H1 (cell line): Measurements from ENCODE around the gene RHBDF2. TPM values are rescaled to one million over a fixed set of nuclear protein-coding genes. Genes with fewer than 3 reads are reported as not detected.

ENCODE experiments used
- CTCF ChIA-PET: fragments of 300-600 bp; sonication (Branson Sonifier 250); formaldehyde crosslinking; loops from one replicate; lab custom pipeline; 2021; ENCODE audit not compliant: partially characterized antibody; lab: Charles Lee
- POLR2A ChIA-PET: fragments of 300-600 bp; sonication (Branson Sonifier 250); formaldehyde crosslinking; loops from one replicate; lab custom pipeline; 2021; ENCODE audit warnings: inconsistent platforms; ENCODE audit not compliant: partially characterized antibody; lab: Charles Lee
- DNase-seq, 2 experiments: peaks; one replicate each; pipeline versions ENCODE4 v3.0.0 to v3.0.0-alpha.2; 2010 to 2022; ENCODE audit warnings: low spot score in 2 of 2, low read depth in 1 of 2, mixed read lengths in 1 of 2
- FAIRE-seq: peaks from 2 replicates; lab custom pipeline; 2011; peaks lifted over from hg19 to GRCh38; lab: Jason Lieb, UNC
- H2AFZ ChIP-seq: 2 replicates; pipeline ENCODE4 v1.8.1; 2012; ENCODE audit warnings: low read length, inconsistent platforms
- H2AK5ac ChIP-seq: 2 replicates; pipeline ENCODE4 v1.6.1; 2013; ENCODE audit warnings: low read depth, low read length
- H2BK120ac ChIP-seq: replicated peaks from 2 replicates; pipeline ENCODE3; 2013; ENCODE audit warnings: low read depth, low read length, inconsistent platforms
- H2BK12ac ChIP-seq: 2 replicates; pipeline ENCODE4 v1.6.1; 2013; ENCODE audit warnings: low read depth, low read length
- H2BK15ac ChIP-seq: 2 replicates; pipeline ENCODE4 v1.6.1; 2013; ENCODE audit warnings: low read length
- H2BK20ac ChIP-seq: 2 replicates; pipeline ENCODE4 v1.6.1; 2013; ENCODE audit warnings: low read length
- H2BK5ac ChIP-seq: 2 replicates; pipeline ENCODE4 v1.6.1; 2013; ENCODE audit warnings: low read depth, low read length
- H3K14ac ChIP-seq: 2 replicates; pipeline ENCODE4 v1.6.1; 2013; ENCODE audit warnings: inconsistent platforms; ENCODE audit not compliant: insufficient read length
- H3K18ac ChIP-seq: 2 replicates; pipeline ENCODE4 v1.6.1; 2013; ENCODE audit warnings: low read length; ENCODE audit errors: extremely low read depth
- H3K23ac ChIP-seq: 2 replicates; pipeline ENCODE4 v1.6.1; 2013; ENCODE audit warnings: inconsistent platforms; ENCODE audit not compliant: insufficient read length
- H3K23me2 ChIP-seq: 2 replicates; pipeline ENCODE4 v1.6.1; 2013; ENCODE audit warnings: low read depth, low read length
- H3K27ac ChIP-seq: 2 replicates; pipeline ENCODE4 v1.6.1; 2011; ENCODE audit warnings: low read depth, low read length, inconsistent platforms
- H3K27me3 ChIP-seq, 4 experiments: replicated peaks in 1 of 4; 1 replicate in 1 of 4; 2 replicates in 3 of 4; pipeline versions ENCODE4 v1.6.1 to v1.8.1; 2011 to 2013; ENCODE audit warnings: low read length in 3 of 4, mild to moderate bottlenecking in 3 of 4, inconsistent platforms in 2 of 4, mixed read lengths in 2 of 4, moderate library complexity in 1 of 4; ENCODE audit not compliant: control insufficient read depth in 3 of 4, insufficient read depth in 3 of 4; ENCODE audit errors: extremely low read depth in 1 of 4
- H3K36me3 ChIP-seq, 4 experiments: 2 replicates each; pipeline versions ENCODE4 v1.6.1 to v1.8.1; 2011 to 2013; ENCODE audit warnings: mild to moderate bottlenecking in 4 of 4, low read length in 3 of 4, moderate library complexity in 2 of 4, control low read depth in 1 of 4, inconsistent platforms in 1 of 4; ENCODE audit not compliant: insufficient read depth in 4 of 4, control insufficient read depth in 2 of 4
- H3K4ac ChIP-seq: replicated peaks from 2 replicates; pipeline ENCODE3; 2013; ENCODE audit warnings: low read length, low read depth, mixed read lengths, inconsistent platforms; ENCODE audit not compliant: insufficient read length
- H3K4me1 ChIP-seq, 4 experiments: replicated peaks in 1 of 4; 1 replicate in 1 of 4; 2 replicates in 3 of 4; pipeline versions ENCODE4 v1.6.1 to v1.8.1; 2011 to 2013; ENCODE audit warnings: low read length in 3 of 4, inconsistent platforms in 2 of 4, mixed read lengths in 1 of 4; ENCODE audit not compliant: insufficient read depth in 4 of 4, control insufficient read depth in 3 of 4
- H3K4me2 ChIP-seq, 2 experiments: 2 replicates each; pipeline versions ENCODE4 v1.6.1 to v1.8.1; 2011 to 2013; ENCODE audit warnings: low read depth in 2 of 2, low read length in 2 of 2, control low read depth in 1 of 2, inconsistent platforms in 1 of 2, mild to moderate bottlenecking in 1 of 2; ENCODE audit not compliant: insufficient read depth in 1 of 2
- H3K4me3 ChIP-seq, 4 experiments: fragments of 200-600, 300-600 bp in 1 of 4; sonication (generic), shearing (Covaris generic), sonication (Bioruptor Twin) in 1 of 4; 2 replicates each; pipeline versions ENCODE4 v1.5.1 to v1.8.1; 2011 to 2016; ENCODE audit warnings: low read length in 4 of 4, low read depth in 3 of 4, control low read depth in 2 of 4, inconsistent platforms in 2 of 4, mild to moderate bottlenecking in 2 of 4, mixed read lengths in 1 of 4, moderate library complexity in 1 of 4; ENCODE audit not compliant: insufficient read depth in 2 of 4; ENCODE audit errors: extremely low read depth in 1 of 4
- H3K56ac ChIP-seq: replicated peaks from 2 replicates; pipeline ENCODE3; 2013; ENCODE audit warnings: low read depth, mild to moderate bottlenecking, mixed read lengths, low read length, inconsistent platforms; ENCODE audit not compliant: insufficient read length
- H3K79me1 ChIP-seq: 2 replicates; pipeline ENCODE4 v1.6.1; 2013; ENCODE audit warnings: low read depth, low read length, control low read depth
- H3K79me2 ChIP-seq, 2 experiments: 2 replicates each; pipeline versions ENCODE4 v1.6.1 to v1.8.1; 2012 to 2013; ENCODE audit warnings: low read length in 2 of 2, mild to moderate bottlenecking in 2 of 2, inconsistent platforms in 1 of 2; ENCODE audit not compliant: insufficient read depth in 2 of 2, control insufficient read depth in 1 of 2
- H3K9ac ChIP-seq, 4 experiments: replicated peaks in 1 of 4; 1 replicate in 1 of 4; 2 replicates in 3 of 4; pipeline versions ENCODE4 v1.6.1 to v1.8.1; 2011 to 2013; ENCODE audit warnings: low read depth in 3 of 4, low read length in 3 of 4, control low read depth in 2 of 4, mild to moderate bottlenecking in 2 of 4, moderate library complexity in 2 of 4, inconsistent platforms in 1 of 4; ENCODE audit errors: extremely low read depth in 1 of 4
- H3K9me3 ChIP-seq, 2 experiments: 2 replicates each; pipeline versions ENCODE4 v1.6.1 to v1.8.1; 2012 to 2013; ENCODE audit warnings: mild to moderate bottlenecking in 2 of 2, moderate library complexity in 2 of 2, control low read depth in 1 of 2, inconsistent platforms in 1 of 2, low read depth in 1 of 2, low read length in 1 of 2, mixed read lengths in 1 of 2; ENCODE audit not compliant: insufficient read depth in 2 of 2
- H4K20me1 ChIP-seq, 2 experiments: replicated peaks in 1 of 2; 2 replicates each; pipeline versions ENCODE3 to v1.8.1; 2011 to 2013; ENCODE audit warnings: inconsistent platforms in 2 of 2, low read length in 2 of 2, mild to moderate bottlenecking in 1 of 2; ENCODE audit not compliant: insufficient read depth in 2 of 2, control insufficient read depth in 1 of 2
- H4K5ac ChIP-seq: 2 replicates; pipeline ENCODE4 v1.6.1; 2013; ENCODE audit warnings: low read length, low read depth, mixed read lengths, inconsistent platforms; ENCODE audit not compliant: insufficient read length
- H4K8ac ChIP-seq: 2 replicates; pipeline ENCODE4 v1.8.0; 2013; ENCODE audit warnings: mild to moderate bottlenecking, moderate library complexity, low read length, inconsistent platforms; ENCODE audit not compliant: insufficient read depth; ENCODE audit errors: extremely low read depth
- H4K91ac ChIP-seq: replicated peaks from 2 replicates; pipeline ENCODE3; 2013; ENCODE audit warnings: low read length, mixed read lengths, inconsistent platforms; ENCODE audit not compliant: insufficient read length
- ASH2L ChIP-seq: fragments of 200-600, 300-600 bp; sonication (generic); IDR thresholded peaks from one replicate; pipeline ENCODE4 v1.7.1; 2017; ENCODE audit warnings: low read length
- CEBPB ChIP-seq: IDR thresholded peaks from 2 replicates; pipeline ENCODE4 v1.6.1; 2012; ENCODE audit warnings: low read depth, low read length
- E2F6 ChIP-seq: IDR thresholded peaks from 2 replicates; pipeline ENCODE4 v1.6.1; 2012; ENCODE audit warnings: inconsistent platforms
- EGR1 ChIP-seq: IDR thresholded peaks from 2 replicates; pipeline ENCODE4 v1.6.1; 2011; ENCODE audit warnings: low read depth, low read length, borderline replicate concordance
- GABPA ChIP-seq: IDR thresholded peaks from 2 replicates; pipeline ENCODE4 v1.6.1; 2011; ENCODE audit warnings: mild to moderate bottlenecking, low read length, moderate library complexity, borderline replicate concordance; ENCODE audit not compliant: insufficient read depth
- GTF2F1 ChIP-seq: IDR thresholded peaks from 2 replicates; pipeline ENCODE4 v1.6.1; 2012; ENCODE audit warnings: low read depth, low read length, improper control_type of control experiment, borderline replicate concordance
- JUN ChIP-seq: IDR thresholded peaks from 2 replicates; pipeline ENCODE4 v1.6.1; 2011; ENCODE audit warnings: low read depth, mild to moderate bottlenecking, improper control_type of control experiment, low read length
- KDM5A ChIP-seq: fragments of 200-600 bp; IDR thresholded peaks from 2 replicates; pipeline ENCODE4 v1.7.1; 2012; ENCODE audit warnings: mild to moderate bottlenecking, low read length, inconsistent platforms, mixed read lengths
- NRF1 ChIP-seq: IDR thresholded peaks from 2 replicates; pipeline ENCODE4 v1.6.1; 2011; ENCODE audit warnings: mild to moderate bottlenecking, low read depth, low read length, improper control_type of control experiment
- PHF8 ChIP-seq: fragments of 200-600 bp; sonication (generic); conservative IDR thresholded peaks from 2 replicates; pipeline ENCODE4 v1.7.1; 2012; ENCODE audit warnings: low read depth, mild to moderate bottlenecking, inconsistent platforms, low read length, moderate library complexity
- POU5F1 ChIP-seq: IDR thresholded peaks from 2 replicates; pipeline ENCODE4 v1.6.1; 2011; ENCODE audit warnings: low read depth, mild to moderate bottlenecking, low read length, moderate library complexity
- SP4 ChIP-seq: IDR thresholded peaks from 2 replicates; pipeline ENCODE4 v1.6.1; 2012; ENCODE audit warnings: low read length, inconsistent platforms
- SRF ChIP-seq: IDR thresholded peaks from 2 replicates; pipeline ENCODE4 v1.6.1; 2011; ENCODE audit warnings: mild to moderate bottlenecking, low read depth, low read length, moderate library complexity
- TAF1 ChIP-seq: IDR thresholded peaks from 2 replicates; pipeline ENCODE4 v1.6.1; 2011; ENCODE audit warnings: mild to moderate bottlenecking, low read depth, low read length
- YY1 ChIP-seq: IDR thresholded peaks from 2 replicates; pipeline ENCODE4 v1.6.1; 2011; ENCODE audit warnings: low read depth, mild to moderate bottlenecking, low read length
- WGBS, 2 experiments: shearing (Covaris generic) in 1 of 2; methylation state at CpG; one replicate each; pipeline versions ENCODE4 v1.1.6 to v1.1.7; 2013 to 2015; ENCODE audit warnings: low lambda C conversion rate in 2 of 2, mixed read lengths in 2 of 2, inconsistent platforms in 1 of 2, low coverage in 1 of 2, missing lambda C conversion rate in 1 of 2; ENCODE audit not compliant: insufficient replicate concordance in 2 of 2, insufficient coverage in 1 of 2, insufficient read length in 1 of 2; ENCODE audit errors: extremely low coverage in 1 of 2, missing lambda C conversion rate in 1 of 2; 5-methylcytosine and 5-hydroxymethylcytosine counted together
- polyA plus RNA-seq, 7 experiments: library from polyadenylated mRNA; depleted of rRNA in 3 of 7; stranded (reverse) in 5 of 7; unstranded in 2 of 7; fragments of >200 nt in 5 of 7; fragments of 200-250 nt in 2 of 7; gene quantifications; 1 replicate in 5 of 7; 2 replicates in 1 of 7; 4 replicates in 1 of 7; pipeline versions ENCODE4 v1.2.1 to v1.2.3, GENCODE V29; 2011 to 2013; ENCODE audit warnings: missing spikeins in 2 of 7, mixed read lengths in 2 of 7
- total RNA-seq: library from RNA; stranded (reverse); fragmentation: NEBNext Ultra II Directional; extraction: Animal tissue kit (Norgen Biotek cat#: 25700); gene quantifications from 2 replicates; pipeline ENCODE4 v1.2.1, GENCODE V29; 2021

Gene RHBDF2
- total and polyA plus RNA-seq, 2 of the 8 experiments (the other 6 are each of a cell fraction or from before 2014, with no cell fraction given), result 21.2 to 25.9 TPM

DNA sequence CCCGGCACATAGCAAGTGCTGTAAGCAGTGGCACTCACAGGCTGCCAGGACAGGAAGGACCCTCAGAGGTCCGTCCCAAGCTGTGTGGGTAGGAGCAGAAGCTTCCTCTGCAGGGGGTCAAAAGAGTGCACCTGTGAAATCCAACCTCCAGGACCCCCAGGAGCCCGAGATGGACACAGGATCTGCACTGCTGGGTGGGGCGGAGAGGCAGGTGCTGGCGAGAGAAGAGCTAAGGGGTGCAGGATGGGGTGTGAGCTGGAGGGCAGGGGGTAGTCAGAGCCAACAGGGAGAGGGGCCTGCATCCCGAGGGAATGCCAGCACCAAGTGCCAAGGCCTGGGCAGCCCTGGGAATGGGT is 34.5 kb downstream of the RHBDF2 start:
- H3K23me2 ChIP-seq, result no peaks in the 10 kb centered on the region
- H4K20me1 ChIP-seq, result no peaks in the 10 kb centered on the region
- no peaks in the 10 kb centered on the region for H3K9me3 ChIP-seq
- no peak overlapping the region for H2BK20ac ChIP-seq
- H2BK12ac ChIP-seq, result no peak overlapping the region
- H3K23ac ChIP-seq, result no peak overlapping the region
- DNase-seq (no peak), FAIRE-seq (no peak)
- H3K79me1 ChIP-seq, result no peaks in the 10 kb centered on the region
- H4K5ac ChIP-seq, result no peak overlapping the region
- no peak overlapping the region for H3K4me3 ChIP-seq
- no peaks in the 10 kb centered on the region for H3K79me2 ChIP-seq
- H3K9ac ChIP-seq, result no peak overlapping the region
- H3K18ac ChIP-seq, result no peak overlapping the region
- no peaks in the 10 kb centered on the region for H3K27me3 ChIP-seq
- H2AK5ac ChIP-seq, result no peak overlapping the region
- no peak overlapping the region for H3K4me2 ChIP-seq
- no peak overlapping the region for H2BK15ac ChIP-seq
- no peak overlapping the region for H4K91ac ChIP-seq
- H2BK5ac ChIP-seq, result no peak overlapping the region
- no peak overlapping the region for H2AFZ ChIP-seq
- no peak overlapping the region for H3K56ac ChIP-seq
- no peak overlapping the region for H2BK120ac ChIP-seq
- no peak overlapping the region for H3K4ac ChIP-seq
- no peak overlapping the region for H3K27ac ChIP-seq
- POLR2A ChIA-PET, result interaction anchor here (0.6 to 2.2 kb wide), 8 partner anchors 11 to 270 kb away, joined by 3 to 11 read pairs (median 4); partner anchors contain the start of gene UBE2O
- peaks cover 0 to 5% (median 0%) of the 10 kb centered on the region in 4 experiments; a peak in 1 of 8 replicates for H3K36me3 ChIP-seq
- TF ChIP-seq NRF1, result no peak
- no peak for TF ChIP-seq CEBPB
- TF ChIP-seq PHF8, result no peak
- no peak for TF ChIP-seq GABPA
- no peak for TF ChIP-seq ASH2L
- TF ChIP-seq SP4, result no peak
- no peak for TF ChIP-seq E2F6
- TF ChIP-seq KDM5A, result no peak
- no peak for TF ChIP-seq POU5F1
- TF ChIP-seq EGR1, result no peak
- TF ChIP-seq GTF2F1, result no peak
- no peak for TF ChIP-seq TAF1
- TF ChIP-seq YY1, result no peak
- no peak for TF ChIP-seq SRF
- TF ChIP-seq JUN, result no peak
- TF ChIP-seq, all 59 proteins: peak for 0
- CTCF ChIA-PET, result interaction anchor here (0.8 to 15.6 kb wide), 31 partner anchors 10 to 306 kb away, joined by 3 to 446 read pairs (median 5); partner anchors contain the start of genes RHBDF2 and UBE2O
- Histone ChIP-seq H3K14ac (no peak overlapping the region), H3K4me1 (peaks cover 0 to 9% (median 0%) of the 10 kb centered on the region in 4 experiments; a peak in 2 of 7 replicates), H4K8ac (no peak overlapping the region)
- 88% methylated on average over 6 of the region's 6 CpGs; no CpG with 5 or more reads in 1 of the 2 experiments for WGBS, 2 experiments
